SJSA1 (cell line): Measurements from ENCODE around the gene KIF23. TPM values are rescaled to one million over a fixed set of nuclear protein-coding genes. Genes with fewer than 3 reads are reported as not detected.
"Not testable (repeated sequence)": the region's sequence is repeated elsewhere in the genome, so short reads cannot be mapped to it uniquely, and the experiment has no call there.

Experiments
- DNase-seq, 2 experiments: peaks; one replicate each; pipeline ENCODE4 v3.0.0-alpha.2; 2015 to 2020; ENCODE audit warnings: low spot score in 2 of 2, low read depth in 1 of 2
- H3K27ac ChIP-seq: fragments of 250-450 bp; sonication (Bioruptor Pico); 2 replicates; pipeline ENCODE4 v1.5.1; 2020; ENCODE audit warnings: mild to moderate bottlenecking, moderate library complexity
- H3K27me3 ChIP-seq: fragments of 250-450 bp; sonication (Bioruptor Pico); replicated peaks from 2 replicates; pipeline ENCODE4 v1.5.1; 2020; ENCODE audit warnings: mild to moderate bottlenecking, moderate library complexity
- H3K36me3 ChIP-seq: fragments of 250-450 bp; sonication (Bioruptor Pico); 2 replicates; pipeline ENCODE4 v1.5.1; 2020; ENCODE audit warnings: mild to moderate bottlenecking
- H3K4me1 ChIP-seq: fragments of 250-450 bp; sonication (Bioruptor Pico); replicated peaks from 2 replicates; pipeline ENCODE4 v1.6.1; 2021; ENCODE audit warnings: mild to moderate bottlenecking
- H3K4me3 ChIP-seq: fragments of 250-450 bp; sonication (Bioruptor Pico); 2 replicates; pipeline ENCODE4 v1.5.1; 2020; ENCODE audit warnings: mild to moderate bottlenecking
- H3K9me3 ChIP-seq: fragments of 250-450 bp; sonication (Bioruptor Pico); replicated peaks from 2 replicates; pipeline ENCODE4 v1.5.1; 2020; ENCODE audit warnings: mild to moderate bottlenecking
- total RNA-seq: library from RNA; depleted of rRNA; stranded (reverse); fragments of >200 nt; shearing (Covaris generic); gene quantifications from 2 replicates; pipeline ENCODE4 v1.2.3, GENCODE V29; 2014; rRNA removed

Gene KIF23
- total RNA-seq = 170 and 171 TPM in 2 replicates

DNA sequence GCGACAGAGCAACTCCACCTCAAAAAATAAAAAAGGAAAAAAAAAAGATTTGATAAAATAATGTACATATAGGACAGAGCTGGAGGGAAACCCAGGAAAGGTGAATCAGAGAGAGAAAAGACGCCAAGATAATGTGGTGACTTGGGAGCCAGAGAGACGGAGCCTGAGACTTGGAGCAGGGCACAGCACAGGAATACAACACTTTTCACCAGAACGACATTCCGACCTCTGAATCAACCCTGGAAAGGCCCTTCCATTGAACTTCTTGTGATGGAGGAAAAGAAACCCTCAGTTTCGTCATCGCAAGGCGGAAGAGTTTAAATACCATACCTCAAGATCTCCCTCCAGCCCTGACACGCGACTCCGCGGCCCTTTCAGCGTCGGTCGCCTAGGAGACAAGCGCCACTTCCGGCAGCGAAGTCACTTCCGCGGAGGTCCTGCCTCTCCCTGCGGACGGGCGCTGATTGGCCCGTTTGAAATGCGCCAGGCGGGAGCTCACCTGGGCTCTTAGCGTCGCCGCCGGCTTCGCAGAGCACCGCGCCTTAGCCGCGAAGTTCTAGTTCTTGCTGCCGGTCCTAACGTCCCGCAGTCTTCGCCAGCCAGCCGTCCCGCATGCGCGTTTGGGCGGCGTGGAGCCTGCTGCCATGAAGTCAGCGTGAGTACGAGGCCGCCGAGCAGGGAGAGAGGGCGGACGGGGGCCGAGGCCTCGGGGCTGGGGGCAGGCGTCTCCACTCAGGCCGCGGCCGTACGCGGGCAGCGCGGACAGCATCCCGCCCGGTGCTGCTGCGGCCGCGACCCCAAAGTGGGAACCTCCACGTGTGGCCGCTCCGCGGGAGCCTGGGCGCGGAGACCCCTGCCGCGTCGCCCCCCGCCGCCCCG is at the start of gene KIF23:
Gene KIF23 (plus strand): TSS at position 528 of the 879 bp plus-strand sequence. CDS start 117 bp downstream, at position 645.
- DNase-seq = peak; percentile 93 to 96
- peak within 1 kb of the TSS; percentile 98 for H3K27ac ChIP-seq
- H3K9me3 ChIP-seq = no peaks in the 10 kb centered on the region
- peak within 1 kb of the TSS; percentile 82 for H3K4me3 ChIP-seq
- H3K27me3 ChIP-seq = no peaks in the 10 kb centered on the region
- H3K36me3 ChIP-seq = peaks cover 84% of the 10 kb centered on the region
- peaks cover 65% of the 10 kb centered on the region for H3K4me1 ChIP-seq

DNA sequence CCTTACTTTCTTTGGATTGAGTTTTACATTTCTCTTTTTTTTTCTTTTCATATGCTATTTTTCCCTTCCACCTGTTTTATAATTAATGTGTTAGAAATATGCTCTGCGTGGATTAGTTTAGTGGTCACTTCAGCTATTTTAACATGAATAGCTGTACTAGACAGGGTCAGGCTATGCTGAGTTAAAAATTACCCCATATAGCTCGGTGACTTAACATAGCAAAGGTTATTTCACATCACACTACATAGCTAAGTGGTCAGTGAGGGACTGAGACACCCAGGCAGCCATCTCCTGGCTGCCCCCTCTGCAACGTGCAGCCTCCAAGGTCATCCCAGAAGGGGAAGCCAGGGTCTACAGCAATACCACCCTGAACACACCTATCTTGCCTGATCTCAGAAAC is 46.9 kb upstream of the KIF23 start:
- no peak overlapping the region for H3K27ac ChIP-seq

DNA sequence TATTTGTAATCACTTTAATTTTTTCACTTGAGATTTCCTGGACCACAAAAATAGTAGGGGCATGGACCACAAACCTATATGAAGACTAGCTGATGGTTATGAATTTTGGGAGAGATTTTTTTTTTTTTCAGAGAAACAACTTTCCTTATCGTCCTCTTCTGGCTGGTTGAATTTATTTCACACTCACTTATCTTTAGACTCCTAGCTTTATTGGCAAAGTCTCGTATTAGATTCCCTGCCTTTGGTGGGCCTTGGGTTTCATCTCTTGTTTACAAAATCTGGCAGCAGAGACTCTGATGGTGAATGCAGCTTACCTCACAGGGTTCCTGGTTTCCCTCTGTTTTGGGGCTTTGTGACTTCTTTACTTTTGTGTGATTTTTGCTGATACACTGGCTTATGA is 44.5 kb upstream of the KIF23 start:
- no peaks in the 10 kb centered on the region for H3K9me3 ChIP-seq
- H3K27me3 ChIP-seq = 0 out of 2 replicates have a peak, but pooled peaks cover 2% of the 10 kb centered on the region
- H3K4me3 ChIP-seq = no peak overlapping the region
- H3K4me1 ChIP-seq = no peaks in the 10 kb centered on the region
- no peak for DNase-seq
- no peak overlapping the region for H3K27ac ChIP-seq
- H3K36me3 ChIP-seq = peaks cover 10% of the 10 kb centered on the region

More for the DNA sequence above, 46.9 kb upstream of the KIF23 start:
- H3K4me1 ChIP-seq = no peaks in the 10 kb centered on the region
- H3K36me3 ChIP-seq = peaks cover 5% of the 10 kb centered on the region; the same call in 1 of the 2 replicates
- no peak overlapping the region for H3K4me3 ChIP-seq
- DNase-seq = no peak
- 0 out of 2 replicates have a peak, but pooled peaks cover 2% of the 10 kb centered on the region for H3K27me3 ChIP-seq
- no peaks in the 10 kb centered on the region for H3K9me3 ChIP-seq

DNA sequence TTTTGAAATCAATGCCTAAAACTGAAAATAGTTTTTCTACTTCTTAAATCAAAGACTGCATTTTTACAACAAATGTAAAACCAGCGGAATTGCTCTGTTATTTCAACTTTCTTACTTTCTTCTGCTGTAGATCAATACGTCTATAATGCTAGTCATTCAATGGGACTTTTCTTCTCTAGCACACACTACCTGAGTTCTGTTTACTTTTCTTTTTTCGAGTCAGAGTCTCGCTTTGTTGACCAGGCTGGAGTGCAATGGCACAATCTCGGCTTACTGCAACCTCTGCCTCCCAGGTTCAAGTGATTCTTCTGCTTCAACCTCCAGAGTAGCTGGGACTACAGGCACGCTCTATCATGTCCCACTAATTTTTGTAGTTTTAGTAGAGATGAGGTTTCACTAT is 40.7 kb upstream of the KIF23 start:
- no peak for DNase-seq
- H3K9me3 ChIP-seq = no peaks in the 10 kb centered on the region

DNA sequence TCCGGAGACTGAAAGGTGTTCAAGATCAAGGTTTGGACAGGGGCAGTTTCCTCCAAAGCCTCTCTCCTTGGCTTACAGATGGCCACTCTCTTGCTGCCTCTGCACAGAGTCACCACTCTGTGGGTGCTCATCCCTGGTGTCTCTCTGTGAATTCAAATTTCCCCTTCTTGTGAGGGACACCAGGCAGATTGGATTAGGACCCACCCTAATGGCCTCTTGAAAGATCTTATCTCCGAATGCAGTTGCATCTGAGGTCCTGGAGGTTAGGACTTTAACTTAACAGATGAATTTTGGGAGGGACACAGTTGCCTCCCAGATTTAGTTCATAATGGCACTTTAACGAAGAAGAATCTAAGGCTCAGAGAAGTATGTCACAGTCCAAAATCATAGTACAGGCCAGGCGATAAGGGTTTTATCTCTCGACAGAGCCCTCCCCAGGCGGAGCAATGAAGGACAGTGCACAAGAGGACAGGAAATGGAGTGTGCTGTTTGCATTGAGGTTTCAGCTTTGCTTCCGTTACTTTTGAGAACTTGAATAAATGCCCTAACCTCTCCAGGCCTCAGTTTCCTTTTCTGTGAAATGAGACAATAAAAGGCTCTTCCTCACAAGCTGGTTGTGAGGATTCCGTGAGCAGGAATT is 38.9 kb upstream of the KIF23 start:
- H3K4me3 ChIP-seq = no peak overlapping the region
- H3K27me3 ChIP-seq = no peaks in the 10 kb centered on the region
- no peak for DNase-seq
- H3K9me3 ChIP-seq = no peaks in the 10 kb centered on the region
- no peaks in the 10 kb centered on the region for H3K4me1 ChIP-seq
- H3K27ac ChIP-seq = no peak overlapping the region
- peaks cover 6% of the 10 kb centered on the region; the same call in 1 of the 2 replicates for H3K36me3 ChIP-seq

More for the DNA sequence above, 40.7 kb upstream of the KIF23 start:
- 0 out of 2 replicates have a peak, but pooled peaks cover 2% of the 10 kb centered on the region for H3K27me3 ChIP-seq
- peaks cover 6% of the 10 kb centered on the region; the same call in 1 of the 2 replicates for H3K36me3 ChIP-seq
- no peak overlapping the region for H3K27ac ChIP-seq
- H3K4me1 ChIP-seq = no peaks in the 10 kb centered on the region
- H3K4me3 ChIP-seq = no peak overlapping the region

DNA sequence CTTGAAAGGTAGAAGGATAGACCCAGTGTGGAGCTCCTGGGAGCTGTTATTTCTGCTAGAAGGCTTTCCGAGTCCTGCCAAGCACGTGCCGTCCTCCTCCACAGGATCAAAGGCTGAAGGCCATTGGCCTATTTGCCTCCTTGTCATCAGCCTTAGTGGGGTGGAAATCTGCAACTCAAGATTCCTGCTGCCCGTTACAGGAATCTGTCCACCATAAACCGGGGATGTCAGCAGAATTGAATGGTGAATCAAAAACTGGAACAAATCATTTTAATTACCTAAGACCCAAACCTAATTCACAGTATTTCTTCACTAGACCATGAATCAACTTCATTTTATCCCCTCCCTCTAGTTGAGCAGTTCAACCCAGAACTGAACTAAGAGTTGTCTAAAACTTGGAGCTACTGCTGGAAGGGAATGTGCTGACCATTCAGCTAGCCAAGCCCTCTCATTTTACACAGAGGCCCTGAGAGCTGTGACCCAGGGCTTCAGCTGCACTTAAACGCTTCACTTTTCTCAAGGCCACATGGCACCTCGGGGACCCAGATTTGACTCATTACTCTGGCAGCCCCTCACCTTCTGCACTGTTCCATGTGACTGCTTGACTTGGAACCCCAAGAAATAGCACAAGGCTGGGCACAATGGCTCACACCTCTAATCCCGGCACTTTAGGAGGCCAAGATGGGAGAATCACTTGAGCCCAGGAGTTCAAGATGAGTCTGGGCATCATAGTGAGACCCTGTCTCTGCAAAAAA is 36.8 kb upstream of the KIF23 start:
- H3K27me3 ChIP-seq = no peaks in the 10 kb centered on the region
- no peak overlapping the region for H3K4me3 ChIP-seq
- no peaks in the 10 kb centered on the region for H3K9me3 ChIP-seq
- H3K27ac ChIP-seq = no peak overlapping the region
- peaks cover 6% of the 10 kb centered on the region; the same call in 1 of the 2 replicates for H3K36me3 ChIP-seq
- no peaks in the 10 kb centered on the region for H3K4me1 ChIP-seq
- no peak for DNase-seq

DNA sequence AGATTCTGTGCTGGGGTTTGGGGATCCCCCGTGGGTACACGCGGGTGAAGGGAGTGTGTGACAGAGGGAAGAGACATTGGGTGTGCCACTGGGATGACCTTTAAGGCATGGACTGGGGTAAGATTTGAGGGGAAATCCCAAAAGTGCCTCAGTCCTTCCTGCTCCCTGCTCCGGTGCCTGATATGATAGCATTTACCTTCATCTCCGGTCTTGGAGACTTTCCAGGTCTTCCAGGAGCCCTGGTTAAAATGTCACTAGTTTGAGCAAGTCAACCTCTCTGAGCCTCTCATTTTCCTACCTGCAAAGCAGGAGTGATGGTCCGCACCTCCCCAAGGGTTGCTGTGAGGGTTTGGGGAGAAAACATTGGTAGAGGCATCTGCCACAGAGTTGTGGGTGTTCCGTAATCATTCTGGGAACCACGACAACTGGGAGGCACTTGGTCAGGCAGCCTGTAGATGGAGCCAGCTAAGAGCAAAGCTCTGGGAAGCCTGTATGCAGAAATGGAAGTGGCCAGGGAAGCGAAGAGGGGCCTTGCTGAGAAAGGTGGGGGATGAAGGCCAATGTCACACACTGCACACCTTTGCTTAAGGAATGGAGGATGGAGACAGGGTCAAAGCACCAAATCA is 33.9 kb upstream of the KIF23 start:
- DNase-seq = no peak
- Histone ChIP-seq H3K27me3 (no peaks in the 10 kb centered on the region), H3K4me3 (no peak overlapping the region), H3K27ac (no peak overlapping the region), H3K9me3 (no peaks in the 10 kb centered on the region), H3K36me3 (no peaks in the 10 kb centered on the region), H3K4me1 (no peaks in the 10 kb centered on the region)

DNA sequence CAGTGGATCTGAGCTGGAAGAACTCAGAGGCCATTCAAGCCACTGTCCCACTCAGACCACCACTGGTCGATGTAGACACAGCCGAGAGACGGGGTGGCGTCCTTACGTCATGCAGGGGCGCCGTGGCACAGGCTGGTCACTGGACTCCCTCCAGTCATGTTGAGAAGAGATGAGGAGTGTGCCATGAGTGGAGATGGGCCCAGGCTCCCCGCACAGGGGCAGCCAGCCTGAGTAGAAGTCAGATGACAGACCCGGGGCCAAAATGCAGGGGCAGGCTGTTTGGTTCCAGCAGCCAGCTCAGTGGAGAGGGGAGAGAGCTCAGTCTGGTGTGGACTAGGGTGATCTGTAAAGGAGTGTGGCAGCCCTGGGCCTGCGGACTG is 33.4 kb upstream of the KIF23 start:
- Histone ChIP-seq H3K27ac (no peak overlapping the region), H3K4me1 (no peaks in the 10 kb centered on the region), H3K27me3 (no peaks in the 10 kb centered on the region), H3K4me3 (no peak overlapping the region), H3K9me3 (no peaks in the 10 kb centered on the region), H3K36me3 (no peaks in the 10 kb centered on the region)
- DNase-seq = no peak

DNA sequence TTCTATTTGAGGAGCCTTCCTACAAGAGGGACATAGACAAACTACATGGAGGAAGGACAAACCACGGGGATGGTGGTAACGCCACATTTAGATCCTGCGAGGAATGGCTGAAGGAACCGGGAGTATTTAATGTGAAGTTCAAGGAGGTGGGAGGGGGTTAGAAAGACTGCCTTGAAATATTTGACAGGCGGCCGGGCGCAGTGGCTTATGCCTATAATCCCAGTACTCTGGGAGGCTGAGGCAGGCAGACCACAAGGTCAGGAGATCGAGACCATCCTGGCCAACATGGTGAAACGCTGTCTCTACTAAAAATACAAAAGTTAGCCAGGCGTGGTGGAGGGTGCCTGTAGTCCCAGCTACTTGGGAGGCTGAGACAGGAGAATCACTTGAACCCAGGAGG is 32.0 kb upstream of the KIF23 start:
- not testable (repeated sequence) for H3K4me3 ChIP-seq, DNase-seq, H3K4me1 ChIP-seq, H3K9me3 ChIP-seq, H3K27ac ChIP-seq, H3K36me3 ChIP-seq, H3K27me3 ChIP-seq

DNA sequence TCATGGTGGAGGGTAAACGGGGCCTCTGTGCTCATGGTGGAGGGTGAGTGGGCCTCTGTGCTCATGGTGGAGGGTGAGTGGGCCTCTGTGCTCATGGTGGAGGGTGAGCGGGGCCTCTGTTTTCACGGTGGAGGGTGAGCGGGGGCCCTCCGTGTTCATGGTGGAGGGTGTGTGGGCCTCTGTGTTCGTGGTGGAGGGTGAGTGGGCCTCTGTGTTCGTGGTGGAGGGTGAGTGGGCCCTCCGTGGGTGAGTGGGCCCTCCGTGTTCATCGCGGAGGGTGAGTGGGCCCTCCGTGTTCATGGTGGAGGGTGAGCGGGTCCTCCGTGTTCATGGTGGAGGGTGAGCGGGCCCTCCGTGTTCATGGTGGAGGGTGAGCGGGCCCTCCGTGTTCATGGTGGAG is 30.1 kb upstream of the KIF23 start:
- H3K36me3 ChIP-seq, H3K4me1 ChIP-seq, H3K27me3 ChIP-seq, H3K27ac ChIP-seq, DNase-seq, H3K4me3 ChIP-seq, H3K9me3 ChIP-seq: not testable (repeated sequence)

DNA sequence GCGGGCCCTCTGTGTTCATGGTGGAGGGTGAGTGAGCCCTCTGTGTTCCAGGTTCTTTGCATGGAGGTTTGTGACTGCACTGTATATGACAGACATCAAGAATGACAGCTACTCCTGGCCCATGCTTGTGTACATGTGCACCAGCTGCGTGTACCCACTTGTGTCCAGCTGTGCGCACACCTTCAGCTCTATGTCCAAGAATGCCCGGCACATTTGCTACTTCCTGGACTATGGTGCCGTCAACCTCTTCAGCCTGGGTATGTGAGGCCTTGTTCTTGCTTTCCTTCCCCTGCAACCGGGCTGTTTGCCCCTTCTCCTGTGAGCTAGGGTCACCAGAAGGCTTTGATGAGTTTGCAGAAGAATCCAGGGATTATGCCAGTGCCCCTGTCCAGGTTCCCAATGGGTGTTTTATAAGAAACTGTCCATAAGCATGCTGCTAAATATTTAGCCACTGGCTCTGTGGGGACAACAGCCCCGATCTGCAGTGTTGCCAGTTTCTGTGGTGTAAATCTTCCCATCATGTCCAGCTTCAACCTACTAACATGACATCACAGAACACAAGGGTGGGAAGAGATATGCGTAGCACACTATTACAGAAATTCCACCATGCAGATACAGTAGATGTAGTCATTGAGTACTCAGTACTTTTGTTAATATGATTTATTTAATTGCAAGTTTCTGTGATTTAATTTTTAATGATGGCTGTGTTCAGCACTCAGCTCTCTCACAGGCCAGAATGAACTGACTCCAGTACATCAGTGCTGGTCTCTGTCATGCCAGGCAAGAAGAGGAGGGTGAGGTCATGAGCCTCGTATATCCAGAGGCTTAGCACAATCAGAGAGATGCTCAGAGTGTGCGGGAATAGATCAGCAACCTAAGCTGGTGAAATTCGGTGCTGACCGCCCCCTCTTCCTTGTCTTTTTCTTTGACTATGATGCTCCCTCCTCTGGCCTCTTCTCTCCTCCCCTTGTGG is 29.2 kb upstream of the KIF23 start:
- H3K9me3 ChIP-seq = no peaks in the 10 kb centered on the region
- H3K4me1 ChIP-seq = peaks cover 9% of the 10 kb centered on the region
- no peak overlapping the region for H3K27ac ChIP-seq
- no peaks in the 10 kb centered on the region for H3K36me3 ChIP-seq
- no peaks in the 10 kb centered on the region for H3K27me3 ChIP-seq
- no peak for DNase-seq
- H3K4me3 ChIP-seq = no peak overlapping the region

DNA sequence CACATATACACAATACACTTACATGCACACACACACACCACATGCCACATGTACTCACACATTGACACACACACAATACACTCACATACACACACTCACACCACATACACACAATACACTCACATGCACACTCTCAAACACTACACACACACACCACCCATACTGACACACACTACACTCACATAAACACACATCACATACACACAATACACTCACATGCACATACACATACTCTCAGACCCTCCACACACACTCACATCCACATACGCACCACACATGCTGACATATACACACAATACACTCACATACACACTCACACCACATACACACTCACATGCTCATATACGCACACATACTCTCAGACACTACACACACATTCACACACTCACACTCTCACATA is 28.3 kb upstream of the KIF23 start:
- DNase-seq = no peak
- no peaks in the 10 kb centered on the region for H3K27me3 ChIP-seq
- H3K4me1 ChIP-seq = peaks cover 15% of the 10 kb centered on the region
- no peak overlapping the region for H3K4me3 ChIP-seq
- H3K36me3 ChIP-seq = no peaks in the 10 kb centered on the region
- H3K27ac ChIP-seq = no peak overlapping the region
- no peaks in the 10 kb centered on the region for H3K9me3 ChIP-seq
